GM18520 (cell line): ENCODE results near the gene NFIA.
"Not testable (repeated sequence)": the region's sequence is repeated elsewhere in the genome, so short reads cannot be mapped to it uniquely, and the experiment has no call there.

Source experiments
- ATAC-seq: cut with Tn5 transposase; IDR thresholded peaks from one replicate; pipeline ENCODE4 v1.9.1; 2021; ENCODE audit not compliant: unreplicated experiment

Gene NFIA

GRCh38 chr1:61445269-61445825 is 363.0 kb downstream of the NFIA start:
- no peak for ATAC-seq

- no peak for ATAC-seq
Measured at GRCh38 chr1:61446531-61446991, 364.2 kb downstream of the NFIA start.

- ATAC-seq, result no peak
Measured at GRCh38 chr1:61447106-61447967, 365.0 kb downstream of the NFIA start.

- no peak for ATAC-seq
Measured at GRCh38 chr1:61447968-61448430, 365.6 kb downstream of the NFIA start.

DNA sequence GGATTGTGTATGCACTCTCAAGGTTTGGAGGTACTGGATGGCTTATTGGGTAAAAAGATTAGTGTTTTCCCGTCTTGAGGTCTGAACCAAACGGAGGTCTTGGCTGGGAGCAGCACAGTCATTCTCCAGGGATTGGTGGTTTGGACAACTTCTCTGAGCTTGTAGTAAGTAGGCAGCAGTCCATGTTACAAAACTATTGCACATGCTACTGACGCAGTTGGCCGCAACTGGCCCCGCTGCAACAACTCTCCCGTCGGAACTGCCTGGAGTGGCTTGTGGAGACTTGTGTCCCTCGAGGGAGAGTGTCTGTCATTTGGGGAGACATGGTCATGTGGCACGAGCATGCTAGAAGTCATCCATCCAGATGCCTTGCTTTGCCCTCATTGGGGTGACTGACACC is 366.6 kb downstream of the NFIA start:
- ATAC-seq, result no peak

GRCh38 chr1:61449410-61449809 is 367.0 kb downstream of the NFIA start:
- ATAC-seq, result no peak

DNA sequence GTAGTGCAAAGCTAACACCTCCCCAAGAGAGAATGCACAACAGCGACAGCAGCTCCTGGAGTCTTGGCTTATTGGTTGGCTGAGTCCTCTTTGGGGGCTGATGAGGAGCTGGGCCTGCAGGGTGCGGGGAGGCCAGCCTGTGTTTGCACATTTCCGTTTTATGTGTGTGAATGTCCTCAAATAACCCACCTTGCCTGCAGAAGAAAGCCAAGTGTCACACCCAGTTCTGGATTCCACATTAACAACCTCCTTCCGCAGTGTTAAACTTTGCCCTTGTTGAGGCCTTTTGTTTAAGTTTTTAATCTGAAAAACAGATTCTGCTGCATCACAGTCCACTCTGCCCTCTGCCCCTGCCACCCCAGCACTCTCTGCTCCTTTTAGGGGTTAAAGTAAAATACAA is 368.1 kb downstream of the NFIA start:
- ATAC-seq, result no peak

- no peak for ATAC-seq
Measured at GRCh38 chr1:61450872-61451571, 368.7 kb downstream of the NFIA start.

DNA sequence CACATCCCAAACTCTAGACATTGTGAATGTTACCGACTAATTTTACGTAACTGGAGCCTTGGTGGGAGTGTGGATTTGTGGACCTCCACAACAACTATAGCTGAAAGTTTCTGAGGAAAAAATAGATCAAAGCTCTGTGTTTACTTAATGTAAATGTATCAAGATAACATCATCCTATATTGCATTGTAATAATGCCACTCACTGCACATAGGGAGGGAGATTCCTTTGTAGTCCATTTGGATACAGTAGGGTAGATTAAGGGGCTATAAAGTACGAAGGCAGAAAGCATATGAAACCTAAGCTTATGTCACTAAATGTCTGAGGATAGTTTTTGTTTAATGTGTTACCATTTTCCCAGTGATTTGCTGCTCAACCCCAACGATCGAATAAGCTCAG is 369.2 kb downstream of the NFIA start:
- no peak for ATAC-seq

DNA sequence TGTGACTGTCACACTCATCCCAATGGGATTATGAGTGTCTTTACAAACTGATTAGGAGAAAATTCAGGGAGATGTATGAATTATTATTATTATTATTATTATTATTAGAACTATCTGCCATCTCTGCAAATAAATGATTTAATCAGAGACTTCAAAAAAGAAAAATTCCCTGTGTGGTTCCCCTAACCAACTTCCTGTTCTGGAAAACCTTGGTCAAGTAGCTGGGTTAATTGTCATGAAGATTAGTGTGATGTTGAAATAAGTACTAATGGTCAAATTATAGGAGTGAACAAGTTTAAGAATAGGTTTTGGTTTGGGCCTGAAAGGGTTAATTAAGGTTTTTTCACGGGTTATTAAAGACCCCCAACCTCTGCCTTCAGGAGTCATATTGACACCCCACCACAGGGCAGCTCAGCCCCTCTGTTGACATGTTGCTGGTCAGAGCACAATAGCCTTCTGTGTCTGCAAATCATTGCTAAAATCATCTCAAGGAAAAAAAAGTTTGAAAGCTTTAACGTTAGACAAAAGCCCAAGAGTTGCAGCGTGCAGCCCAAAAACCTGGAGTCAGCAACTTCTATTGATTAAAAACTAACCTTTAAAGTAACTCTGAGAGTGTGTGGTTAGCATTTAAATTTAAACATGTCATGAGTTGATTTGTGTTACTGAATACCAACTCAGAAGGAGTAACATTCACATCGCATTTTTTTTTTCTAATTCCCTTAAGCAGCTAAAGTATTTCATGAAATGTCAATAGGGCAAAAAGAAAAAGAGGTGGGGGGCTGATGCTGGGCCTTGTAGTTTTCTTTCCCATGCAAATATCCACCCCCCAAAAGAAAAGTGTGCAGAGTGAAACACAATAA is 370.0 kb downstream of the NFIA start:
- ATAC-seq, result no peak

DNA sequence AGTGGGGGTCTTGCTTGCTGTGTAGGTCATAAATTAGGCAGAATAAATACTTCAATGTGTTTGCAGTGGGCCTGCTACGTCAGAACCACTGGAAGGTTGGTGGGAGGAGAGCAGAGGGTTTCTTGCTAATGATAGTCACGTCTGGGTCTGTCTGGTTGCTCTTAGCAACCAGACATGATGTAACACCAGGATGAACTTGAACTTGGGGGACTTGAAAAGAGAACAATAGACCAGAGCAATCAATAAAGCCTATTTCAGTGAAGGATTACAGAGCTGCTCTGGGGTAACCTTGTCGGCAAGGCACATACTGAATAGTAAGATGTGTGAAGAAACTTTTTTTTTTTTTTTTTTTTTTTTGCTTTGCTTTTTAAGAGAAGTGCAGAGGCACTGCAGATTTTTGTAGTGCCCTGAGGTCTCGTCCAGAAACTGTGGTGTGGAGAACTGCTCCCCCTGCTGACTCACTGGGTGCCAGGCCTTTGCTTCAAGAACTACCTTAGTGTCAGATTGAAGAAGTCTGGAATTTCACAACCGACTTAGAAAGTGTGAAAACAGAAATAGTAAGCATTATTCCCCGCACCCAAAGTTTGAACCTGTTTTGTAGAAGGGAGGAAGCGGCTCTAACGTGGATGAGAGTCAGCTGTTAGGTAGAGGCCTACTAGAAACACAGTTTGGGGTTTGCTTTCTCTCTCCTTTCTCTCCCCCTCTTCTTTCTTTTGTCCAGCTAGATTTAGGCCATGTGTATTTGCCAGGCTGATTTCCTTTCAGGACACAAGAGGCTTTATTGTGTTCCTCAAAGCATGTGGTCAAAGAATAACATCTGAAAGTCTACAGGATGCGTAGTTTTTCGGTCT is 371.0 kb downstream of the NFIA start:
- no peak for ATAC-seq

DNA sequence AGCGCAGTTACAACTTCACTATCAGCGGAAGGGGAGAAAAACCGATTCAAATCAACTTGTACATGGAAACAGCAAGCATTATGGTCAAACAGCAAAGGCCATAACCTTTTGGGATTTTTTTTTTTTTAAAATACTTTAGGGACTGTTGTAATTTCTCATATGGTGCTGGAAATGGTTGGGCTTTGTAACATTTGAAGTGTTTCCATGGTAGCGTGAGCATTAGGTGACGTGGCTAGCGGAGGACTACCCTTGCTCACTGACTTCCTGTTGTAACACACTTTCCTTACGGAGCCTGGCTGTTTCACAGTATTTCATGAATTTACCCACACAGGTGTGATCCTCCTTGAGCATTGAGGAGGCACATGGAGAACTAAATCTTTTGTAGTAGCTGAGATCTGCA is 373.0 kb downstream of the NFIA start:
- no peak for ATAC-seq

- no peak for ATAC-seq
Measured at GRCh38 chr1:61457526-61458040, 375.2 kb downstream of the NFIA start.

GRCh38 chr1:61459345-61459744 is 377.0 kb downstream of the NFIA start:
- ATAC-seq, result no peak

GRCh38 chr1:61460191-61460590 is 377.8 kb downstream of the NFIA start:
- ATAC-seq, result no peak

GRCh38 chr1:61461406-61462384 is 379.3 kb downstream of the NFIA start:
- no peak for ATAC-seq

DNA sequence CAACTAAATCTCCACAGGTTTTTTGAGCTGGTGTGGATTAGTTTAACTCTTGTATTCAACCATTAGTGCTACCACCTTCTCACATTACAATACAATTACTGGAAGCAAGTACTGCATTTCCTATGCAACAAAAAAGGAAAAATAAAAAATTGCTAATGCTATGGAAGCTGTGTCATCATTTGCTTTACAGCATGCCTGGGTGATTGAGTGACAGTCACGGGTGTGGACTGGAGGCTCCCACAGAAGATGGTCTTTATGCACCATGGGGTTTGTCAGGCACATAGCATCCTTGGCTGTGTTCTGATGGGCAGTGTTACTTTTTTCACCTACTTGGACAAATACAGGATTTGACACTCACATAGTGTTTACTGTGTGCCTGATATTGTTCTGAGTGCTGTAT is 380.3 kb downstream of the NFIA start:
- no peak for ATAC-seq

GRCh38 chr1:61463220-61463619 is 380.9 kb downstream of the NFIA start:
- no peak for ATAC-seq

GRCh38 chr1:61467836-61468235 is 385.5 kb downstream of the NFIA start:
- ATAC-seq, result not testable (repeated sequence)
